Adrenal gland (tissue), 5 donors: Measurements from ENCODE around the gene C2orf42.

Source experiments
- POLR2A ChIP-seq, 2 donors: fragments of 450-650 bp; IDR thresholded peaks; one replicate each; pipeline ENCODE4 v1.6.1; 2017; ENCODE audit warnings: antibody characterized with exemption in 2 of 2, mild to moderate bottlenecking in 2 of 2, moderate library complexity in 1 of 2
- TF ChIP-seq, protein P1 (sequence below), 6 experiments: fragments of 450-650 bp in 4 of 6; fragments of 200-600 bp in 2 of 6; sonication (generic) in 1 of 6; IDR thresholded peaks; 1 replicate in 5 of 6; 2 replicates in 1 of 6; pipeline versions ENCODE4 v1.5.1 to v1.8.0; 2016 to 2021; ENCODE audit warnings: antibody characterized with exemption in 6 of 6, mild to moderate bottlenecking in 2 of 6, moderate library complexity in 1 of 6
- donor health status: DM: no; HTN: no; CAD: no.

- TF ChIP-seq POLR2A (IDR thresholded peaks at IDR 0.05) = no peak
- TF ChIP-seq, protein P1, sequence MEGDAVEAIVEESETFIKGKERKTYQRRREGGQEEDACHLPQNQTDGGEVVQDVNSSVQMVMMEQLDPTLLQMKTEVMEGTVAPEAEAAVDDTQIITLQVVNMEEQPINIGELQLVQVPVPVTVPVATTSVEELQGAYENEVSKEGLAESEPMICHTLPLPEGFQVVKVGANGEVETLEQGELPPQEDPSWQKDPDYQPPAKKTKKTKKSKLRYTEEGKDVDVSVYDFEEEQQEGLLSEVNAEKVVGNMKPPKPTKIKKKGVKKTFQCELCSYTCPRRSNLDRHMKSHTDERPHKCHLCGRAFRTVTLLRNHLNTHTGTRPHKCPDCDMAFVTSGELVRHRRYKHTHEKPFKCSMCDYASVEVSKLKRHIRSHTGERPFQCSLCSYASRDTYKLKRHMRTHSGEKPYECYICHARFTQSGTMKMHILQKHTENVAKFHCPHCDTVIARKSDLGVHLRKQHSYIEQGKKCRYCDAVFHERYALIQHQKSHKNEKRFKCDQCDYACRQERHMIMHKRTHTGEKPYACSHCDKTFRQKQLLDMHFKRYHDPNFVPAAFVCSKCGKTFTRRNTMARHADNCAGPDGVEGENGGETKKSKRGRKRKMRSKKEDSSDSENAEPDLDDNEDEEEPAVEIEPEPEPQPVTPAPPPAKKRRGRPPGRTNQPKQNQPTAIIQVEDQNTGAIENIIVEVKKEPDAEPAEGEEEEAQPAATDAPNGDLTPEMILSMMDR (IDR thresholded peaks at IDR 0.05) = no peak
Observed at GRCh38 chr2:70211595-70211994, 20.8 kb upstream of the C2orf42 start.
